ENCODE results near the gene FAM83E.

Gene FAM83E

GRCh38 chr19:48637948-48638830 is 23.3 kb upstream of the FAM83E start:
- TF ChIP-seq CTCF (conservative IDR thresholded peaks at IDR 0.05; ENCODE audit: low read depth) = no peak
- peak overlapping the region; percentile 99 for H3K27ac ChIP-seq
- ChIA-PET POLR2A (ENCODE audit: low non-redundant PET) (interaction anchor here (0.7 kb wide), 1 partner anchor 1843 kb away, joined by 3 read pairs; no protein-coding TSS in a partner anchor), CTCF (no interaction called here)
- peak; percentile 97 for DNase-seq (ENCODE audit: low spot score)

GRCh38 chr19:48637449-48637947 is 22.6 kb upstream of the FAM83E start:
- peak overlapping the region; percentile 99 for H3K27ac ChIP-seq
- no peak for TF ChIP-seq CTCF (conservative IDR thresholded peaks at IDR 0.05; ENCODE audit: low read depth)
- peak; percentile 98 for DNase-seq (ENCODE audit: low spot score)
- POLR2A ChIA-PET (ENCODE audit: low non-redundant PET) = interaction anchor here (0.7 kb wide), 1 partner anchor 1844 kb away, joined by 3 read pairs; no protein-coding TSS in a partner anchor
- CTCF ChIA-PET = no interaction called here

GRCh38 chr19:48636859-48637448 is 22.1 kb upstream of the FAM83E start, which contains the start of gene DBP:
TSS of gene DBP (minus strand) at chr19:48637379. CDS start at chr19:48636994, 385 bp downstream.
- peak within 1 kb of the TSS; percentile 99 for H3K27ac ChIP-seq
- TF ChIP-seq CTCF (conservative IDR thresholded peaks at IDR 0.05; ENCODE audit: low read depth) = no peak
- DNase-seq (ENCODE audit: low spot score) = no peak
- ChIA-PET POLR2A (ENCODE audit: low non-redundant PET) (no interaction called here), CTCF (no interaction called here)

- POLR2A ChIA-PET (ENCODE audit: low non-redundant PET) = no interaction called here
- CTCF ChIA-PET = no interaction called here
- no peak for DNase-seq (ENCODE audit: low spot score)
- peak overlapping the region; percentile 99 for H3K27ac ChIP-seq
- no peak for TF ChIP-seq CTCF (conservative IDR thresholded peaks at IDR 0.05; ENCODE audit: low read depth)
Observed at GRCh38 chr19:48635966-48636858, 21.3 kb upstream of the FAM83E start.

- POLR2A ChIA-PET (ENCODE audit: low non-redundant PET) = no interaction called here
- CTCF ChIA-PET = no interaction called here
- TF ChIP-seq CTCF (conservative IDR thresholded peaks at IDR 0.05; ENCODE audit: low read depth) = no peak
- H3K27ac ChIP-seq = peak overlapping the region; percentile 99
- DNase-seq (ENCODE audit: low spot score) = peak; percentile 66
Observed at GRCh38 chr19:48635263-48635965, 20.5 kb upstream of the FAM83E start.

Data from RWPE1 (cell line).